AG09309 (cell line): Measurements from ENCODE around the gene SEPTIN3.
A peak's percentile ranks its signal among the peaks of the same experiment; 100 is the strongest.
"Not testable (repeated sequence)": the region's sequence is repeated elsewhere in the genome, so short reads cannot be mapped to it uniquely, and the experiment has no call there.

Experiments
- DNase-seq: peaks from one replicate; pipeline ENCODE4 v3.0.0-alpha.2; 2010; ENCODE audit warnings: low read depth
- H3K4me3 ChIP-seq: 2 replicates; pipeline ENCODE4 v1.5.1; 2011; ENCODE audit warnings: mild to moderate bottlenecking, low read depth, low read length, moderate library complexity; ENCODE audit not compliant: control insufficient read depth
- CTCF ChIP-seq: IDR thresholded peaks from 2 replicates; pipeline ENCODE4 v1.5.1; 2011; ENCODE audit warnings: mild to moderate bottlenecking, low read depth, low read length, inconsistent platforms; ENCODE audit not compliant: insufficient read depth, control insufficient read depth; ENCODE audit errors: missing control alignments

SEPTIN3 gene

GRCh38 chr22:41940832-41941765, 28.1 kb upstream of the SEPTIN3 start:
- TF ChIP-seq CTCF, result peak; percentile 91
- H3K4me3 ChIP-seq, result no peak overlapping the region
- peak; percentile 79 for DNase-seq

- no peak for TF ChIP-seq CTCF
- DNase-seq, result no peak
- no peak overlapping the region for H3K4me3 ChIP-seq
Observed at GRCh38 chr22:41943661-41944209, 25.5 kb upstream of the SEPTIN3 start.

- DNase-seq, result peak; percentile 61
- no peak for TF ChIP-seq CTCF
- H3K4me3 ChIP-seq, result peak within 1 kb of the TSS; percentile 60
Observed at GRCh38 chr22:41946629-41947423, 22.4 kb upstream of the SEPTIN3 start, which contains the start of gene CENPM. CENPM (minus strand) TSS chr22:41947152; CDS start chr22:41947076, 76 bp downstream.

GRCh38 chr22:41947424-41948080, 21.7 kb upstream of the SEPTIN3 start:
- no peak overlapping the region for H3K4me3 ChIP-seq
- DNase-seq, result no peak
- no peak for TF ChIP-seq CTCF

GRCh38 chr22:41948142-41948541, 21.1 kb upstream of the SEPTIN3 start:
- DNase-seq, result no peak
- TF ChIP-seq CTCF, result no peak
- no peak overlapping the region for H3K4me3 ChIP-seq

- H3K4me3 ChIP-seq, DNase-seq: not testable (repeated sequence)
Observed at GRCh38 chr22:41948928-41949296, 20.3 kb upstream of the SEPTIN3 start.
